ENCODE measurements around the gene HNRNPM. TPM values are rescaled to one million over a fixed set of nuclear protein-coding genes. Genes with fewer than 3 reads are reported as not detected.
"Not testable (repeated sequence)": the region's sequence is repeated elsewhere in the genome, so short reads cannot be mapped to it uniquely, and the experiment has no call there.

The HNRNPM gene
- total and polyA plus RNA-seq, 5 experiments from 2014 or later = 207 to 304 (median 217) TPM

DNA sequence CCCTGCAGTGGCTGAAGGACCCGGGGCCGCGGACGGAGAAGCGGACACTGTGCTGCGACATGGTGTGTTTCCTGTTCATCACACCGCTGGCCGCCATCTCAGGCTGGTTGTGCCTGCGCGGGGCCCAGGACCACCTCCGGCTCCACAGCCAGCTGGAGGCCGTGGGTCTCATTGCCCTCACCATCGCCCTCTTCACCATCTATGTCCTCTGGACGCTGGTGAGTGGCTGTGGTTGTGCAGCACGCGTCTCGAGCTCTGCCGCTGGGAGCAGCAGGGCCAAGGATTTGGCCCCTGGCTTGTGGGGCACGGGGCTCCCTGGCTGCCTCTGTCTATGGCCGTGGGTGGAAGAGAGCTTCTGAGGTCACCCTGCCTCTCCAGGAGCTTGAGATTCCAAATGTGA is 14.1 kb upstream of the HNRNPM start:
- Mint-ChIP-seq H3K4me1 (peaks cover 4% of the 10 kb centered on the region in 4 donors), H3K9me3 (no peaks in the 10 kb centered on the region), H3K27me3 (no peaks in the 10 kb centered on the region), H3K27ac (no peak overlapping the region), H3K4me3 (no peak overlapping the region), H3K36me3 (peaks cover 0 to 32% (median 4%) of the 10 kb centered on the region in 3 donors)
- DNase-seq (no peak), ATAC-seq (no peak)
- POLR2A ChIA-PET = no interaction called here

DNA sequence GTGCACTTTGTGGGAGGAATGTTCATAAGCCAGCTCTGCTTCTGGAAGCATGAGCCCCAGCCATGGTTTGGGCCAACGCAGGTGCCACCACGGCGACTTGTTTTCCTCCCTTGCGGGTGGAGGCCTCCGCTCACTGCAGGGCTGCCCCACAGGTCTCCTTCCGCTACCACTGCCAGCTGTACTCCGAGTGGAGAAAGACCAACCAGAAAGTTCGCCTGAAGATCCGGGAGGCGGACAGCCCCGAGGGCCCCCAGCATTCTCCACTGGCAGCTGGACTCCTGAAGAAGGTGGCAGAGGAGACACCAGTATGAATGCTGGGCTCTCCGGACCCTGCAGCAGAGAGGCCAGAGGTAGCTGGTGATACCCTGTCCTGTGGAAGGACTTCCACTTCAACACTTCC is 6.5 kb upstream of the HNRNPM start:
- ATAC-seq = no peak
- no peaks in the 10 kb centered on the region for H3K27me3 Mint-ChIP-seq
- H3K36me3 Mint-ChIP-seq = peaks cover 0 to 24% (median 0%) of the 10 kb centered on the region in 3 donors
- H3K4me1 Mint-ChIP-seq = peaks cover 6 to 13% (median 11%) of the 10 kb centered on the region in 4 donors
- H3K9me3 Mint-ChIP-seq = no peaks in the 10 kb centered on the region
- H3K4me3 Mint-ChIP-seq = no peak overlapping the region
- no peak overlapping the region for H3K27ac Mint-ChIP-seq
- POLR2A ChIA-PET = interaction anchor here (0.7 kb wide), 1 partner anchor 48 kb away, joined by 5 read pairs; the partner anchor contains the start of gene RAB11B
- no peak for DNase-seq

- H3K36me3 Mint-ChIP-seq = peaks cover 0 to 29% (median 0%) of the 10 kb centered on the region in 3 donors
- DNase-seq = no peak
- ATAC-seq = no peak
- POLR2A ChIA-PET = no interaction called here
- H3K4me1 Mint-ChIP-seq = peaks cover 10 to 24% (median 20%) of the 10 kb centered on the region in 4 donors
- H3K27me3 Mint-ChIP-seq = no peaks in the 10 kb centered on the region
- peak overlapping the region in 6 of 10 donors; percentile 27 to 75 (median 36) for H3K27ac Mint-ChIP-seq
- H3K9me3 Mint-ChIP-seq = no peaks in the 10 kb centered on the region
- H3K4me3 Mint-ChIP-seq = peak overlapping the region in 6 of 10 donors; percentile 24 to 66 (median 42)
Observed at GRCh38 chr19:8441725-8442544, 2.8 kb upstream of the HNRNPM start.

GRCh38 chr19:8444140-8444676 is 567 bp upstream of the HNRNPM start:
- H3K27ac Mint-ChIP-seq = peak overlapping the region; percentile 94 to 99 (median 98)
- H3K4me1 Mint-ChIP-seq = peaks cover 18 to 43% (median 38%) of the 10 kb centered on the region in 4 donors
- not testable (repeated sequence) for H3K27me3 Mint-ChIP-seq, H3K9me3 Mint-ChIP-seq, ATAC-seq, DNase-seq
- peaks cover 0 to 39% (median 3%) of the 10 kb centered on the region in 3 donors for H3K36me3 Mint-ChIP-seq
- POLR2A ChIA-PET = interaction anchor here (0.6 to 3.9 kb wide), 26 partner anchors 9 to 1350 kb away, joined by 3 to 30 read pairs (median 5); partner anchors contain the start of genes MARCHF2, NDUFA7, RAB11B and RPS28
- H3K4me3 Mint-ChIP-seq = peak overlapping the region; percentile 89 to 99 (median 97)

GRCh38 chr19:8445488-8446001 is 770 bp downstream of the HNRNPM start:
- H3K27ac Mint-ChIP-seq = peak overlapping the region; percentile 89 to 99 (median 92)
- ATAC-seq = peak; percentile 1 to 12
- H3K4me1 Mint-ChIP-seq = peaks cover 22 to 52% (median 47%) of the 10 kb centered on the region in 4 donors
- POLR2A ChIA-PET = interaction anchor here (0.6 to 3.9 kb wide), 12 partner anchors 10 to 1657 kb away, joined by 3 to 30 read pairs (median 7); partner anchors contain the start of genes ANGPTL6, MARCHF2, NDUFA7 and RPS28
- DNase-seq = peak in 9 of 10 donors; percentile 29 to 70 (median 34)
- no peaks in the 10 kb centered on the region for H3K9me3 Mint-ChIP-seq
- peak overlapping the region; percentile 84 to 97 (median 91) for H3K4me3 Mint-ChIP-seq
- H3K36me3 Mint-ChIP-seq = peaks cover 0 to 44% (median 3%) of the 10 kb centered on the region in 3 donors
- no peaks in the 10 kb centered on the region for H3K27me3 Mint-ChIP-seq

GRCh38 chr19:8446061-8446709 is 1.4 kb downstream of the HNRNPM start:
- peaks cover 0 to 50% (median 3%) of the 10 kb centered on the region in 3 donors for H3K36me3 Mint-ChIP-seq
- POLR2A ChIA-PET = interaction anchor here (0.5 to 3.9 kb wide), 9 partner anchors 28 to 125 kb away, joined by 3 to 30 read pairs (median 3); partner anchors contain the start of genes MARCHF2, NDUFA7, RPS28 and ZNF414
- H3K27ac Mint-ChIP-seq = peak overlapping the region; percentile 89 to 99 (median 92)
- ATAC-seq (no peak), DNase-seq (no peak)
- H3K9me3 Mint-ChIP-seq = no peaks in the 10 kb centered on the region
- H3K27me3 Mint-ChIP-seq = no peaks in the 10 kb centered on the region
- H3K4me3 Mint-ChIP-seq = peak overlapping the region; percentile 84 to 97 (median 91)
- peaks cover 23 to 55% (median 52%) of the 10 kb centered on the region in 4 donors for H3K4me1 Mint-ChIP-seq

DNA sequence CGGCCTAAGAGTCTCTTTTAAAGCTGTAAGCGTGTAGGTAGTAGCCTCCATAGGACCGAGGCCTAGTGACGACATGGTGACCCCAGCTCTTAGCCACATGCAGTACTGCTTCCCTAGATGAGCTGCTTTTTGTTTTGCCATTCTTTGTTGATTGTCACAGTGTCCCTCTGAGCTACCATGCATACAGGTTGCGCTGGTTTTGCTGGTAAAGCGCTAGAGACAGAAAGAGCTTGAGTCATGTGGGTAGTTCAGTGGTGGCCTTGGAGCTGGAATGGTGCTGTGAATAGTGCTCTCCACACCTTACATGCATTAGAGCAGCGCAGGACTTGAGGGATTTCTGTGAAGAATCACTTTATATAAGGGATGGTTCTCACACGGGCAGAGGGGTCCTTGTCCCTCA is 5.1 kb downstream of the HNRNPM start:
- peaks cover 41 to 81% (median 81%) of the 10 kb centered on the region in 4 donors for H3K4me1 Mint-ChIP-seq
- no peak for ATAC-seq
- POLR2A ChIA-PET = interaction anchor here (1.1 to 1.6 kb wide), 4 partner anchors 8 to 129 kb away, joined by 3 read pairs; no protein-coding TSS in a partner anchor
- H3K27me3 Mint-ChIP-seq = no peaks in the 10 kb centered on the region
- H3K27ac Mint-ChIP-seq = peak overlapping the region in 5 of 10 donors; percentile 23 to 60 (median 50)
- H3K9me3 Mint-ChIP-seq = no peaks in the 10 kb centered on the region
- no peak for DNase-seq
- peak overlapping the region; percentile 12 to 76 (median 58) for H3K4me3 Mint-ChIP-seq
- H3K36me3 Mint-ChIP-seq = peaks cover 0 to 74% (median 3%) of the 10 kb centered on the region in 3 donors

- no peak for DNase-seq
- Mint-ChIP-seq H3K36me3 (peaks cover 0 to 81% (median 5%) of the 10 kb centered on the region in 3 donors), H3K4me3 (peak overlapping the region in 9 of 10 donors; percentile 19 to 73 (median 60)), H3K27ac (peak overlapping the region in 7 of 10 donors; percentile 11 to 77 (median 40)), H3K4me1 (peaks cover 41 to 90% (median 85%) of the 10 kb centered on the region in 4 donors), H3K9me3 (no peaks in the 10 kb centered on the region), H3K27me3 (no peaks in the 10 kb centered on the region)
- POLR2A ChIA-PET = interaction anchor here (0.6 to 1.6 kb wide), 4 partner anchors 18 to 128 kb away, joined by 3 to 5 read pairs (median 4); no protein-coding TSS in a partner anchor
- no peak for ATAC-seq
Observed at GRCh38 chr19:8451377-8451776, 6.6 kb downstream of the HNRNPM start.

- no peak for DNase-seq
- peak overlapping the region in 9 of 10 donors; percentile 19 to 73 (median 60) for H3K4me3 Mint-ChIP-seq
- ATAC-seq = peak; percentile 51 to 54
- peaks cover 45 to 90% (median 85%) of the 10 kb centered on the region in 4 donors for H3K4me1 Mint-ChIP-seq
- POLR2A ChIA-PET = interaction anchor here (0.6 kb wide), 2 partner anchors 18 to 89 kb away, joined by 4 to 5 read pairs; no protein-coding TSS in a partner anchor
- H3K9me3 Mint-ChIP-seq = no peaks in the 10 kb centered on the region
- peak overlapping the region in 6 of 10 donors; percentile 11 to 75 (median 35) for H3K27ac Mint-ChIP-seq
- H3K27me3 Mint-ChIP-seq = no peaks in the 10 kb centered on the region
- H3K36me3 Mint-ChIP-seq = peaks cover 0 to 81% (median 5%) of the 10 kb centered on the region in 3 donors
Observed at GRCh38 chr19:8451885-8452284, 7.1 kb downstream of the HNRNPM start.

GRCh38 chr19:8452446-8453123 is 7.8 kb downstream of the HNRNPM start:
- no peak for ATAC-seq
- Mint-ChIP-seq H3K4me1 (peaks cover 40 to 90% (median 81%) of the 10 kb centered on the region in 4 donors), H3K4me3 (peak overlapping the region in 9 of 10 donors; percentile 4 to 73 (median 46)), H3K36me3 (peaks cover 0 to 81% (median 2%) of the 10 kb centered on the region in 3 donors), H3K27ac (peak overlapping the region in 6 of 10 donors; percentile 12 to 76 (median 72)), H3K9me3 (no peaks in the 10 kb centered on the region), H3K27me3 (no peaks in the 10 kb centered on the region)
- POLR2A ChIA-PET = interaction anchor here (0.7 to 1.1 kb wide), 3 partner anchors 13 to 42 kb away, joined by 3 to 5 read pairs (median 3); no protein-coding TSS in a partner anchor
- no peak for DNase-seq

DNA sequence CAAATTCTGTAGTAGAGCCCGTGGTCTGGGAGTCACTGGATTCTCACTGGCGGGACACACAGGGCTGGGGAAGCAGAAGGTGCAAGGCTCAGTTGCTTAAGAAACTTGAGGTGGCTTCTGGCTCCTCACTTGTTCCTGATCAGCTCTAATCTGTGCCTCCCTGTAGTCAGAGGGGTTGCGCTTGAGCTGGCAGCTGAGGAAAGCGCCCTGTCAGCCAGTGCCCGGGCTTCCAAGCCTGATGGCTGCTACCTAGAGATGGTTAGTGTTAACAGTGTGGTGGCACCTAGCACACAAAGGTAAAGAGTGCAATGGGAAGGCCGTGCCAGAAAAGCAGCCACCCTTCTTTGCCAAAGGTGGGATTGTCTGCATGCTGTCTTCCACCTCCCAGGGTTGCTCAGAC is 8.8 kb downstream of the HNRNPM start:
- POLR2A ChIA-PET = interaction anchor here (1.1 kb wide), 2 partner anchors 12 to 26 kb away, joined by 3 to 5 read pairs; no protein-coding TSS in a partner anchor
- no peaks in the 10 kb centered on the region for H3K27me3 Mint-ChIP-seq
- ATAC-seq = no peak
- peaks cover 0 to 81% (median 2%) of the 10 kb centered on the region in 3 donors for H3K36me3 Mint-ChIP-seq
- no peaks in the 10 kb centered on the region for H3K9me3 Mint-ChIP-seq
- H3K27ac Mint-ChIP-seq = peak overlapping the region in 7 of 10 donors; percentile 12 to 90 (median 63)
- H3K4me1 Mint-ChIP-seq = peaks cover 42 to 93% (median 84%) of the 10 kb centered on the region in 4 donors
- H3K4me3 Mint-ChIP-seq = peak overlapping the region in 9 of 10 donors; percentile 1 to 71 (median 38)
- no peak for DNase-seq
